Mesothelial cell of epicardium (in vitro differentiated cells): Measurements from ENCODE around the gene EXD3. TPM values are rescaled to one million over a fixed set of nuclear protein-coding genes. Genes with fewer than 3 reads are reported as not detected.

Experiments
- DNase-seq, 2 experiments: peaks; one replicate each; pipeline ENCODE4 v3.0.0; 2021; ENCODE audit warnings: low spot score in 2 of 2; ENCODE audit not compliant: unreplicated experiment in 2 of 2
- H3K27ac Mint-ChIP-seq: 2 replicates; pipeline ENCODE4 v1.8.0; 2021; ENCODE audit warnings: mixed read lengths
- H3K27me3 Mint-ChIP-seq: 2 replicates; pipeline ENCODE4 v1.8.0; 2021; ENCODE audit warnings: low read depth, mixed read lengths
- H3K36me3 Mint-ChIP-seq: 2 replicates; pipeline ENCODE4 v1.8.0; 2021; ENCODE audit warnings: mixed read lengths
- H3K4me1 Mint-ChIP-seq: 2 replicates; pipeline ENCODE4 v1.8.0; 2021; ENCODE audit warnings: mixed read lengths
- H3K4me3 Mint-ChIP-seq: 2 replicates; pipeline ENCODE4 v1.8.0; 2021; ENCODE audit warnings: mild to moderate bottlenecking, moderate library complexity, mixed read lengths
- H3K9me3 Mint-ChIP-seq: 2 replicates; pipeline ENCODE4 v1.8.0; 2021; ENCODE audit warnings: mixed read lengths
- CTCF ChIP-seq: fragments of 200-600 bp; sonication (generic); IDR thresholded peaks from one replicate; pipeline ENCODE4 v1.5.0; 2021; ENCODE audit warnings: antibody characterized with exemption; ENCODE audit not compliant: unreplicated experiment
- total RNA-seq: library from RNA; stranded (reverse); gene quantifications from 3 replicates; pipeline ENCODE4 v1.2.1, GENCODE V29; 2021

The EXD3 gene
- total RNA-seq, 1 donor from 2014 or later, result 38.2 TPM

GRCh38 chr9:137368431-137369035 is 54.4 kb downstream of the EXD3 start:
- H3K9me3 Mint-ChIP-seq, result peaks cover 5% of the 10 kb centered on the region
- peaks cover 11% of the 10 kb centered on the region for H3K36me3 Mint-ChIP-seq

GRCh38 chr9:137367506-137368430 is 55.2 kb downstream of the EXD3 start:
- Mint-ChIP-seq H3K4me3 (no peak overlapping the region), H3K9me3 (peaks cover 5% of the 10 kb centered on the region), H3K4me1 (peaks cover 4% of the 10 kb centered on the region), H3K27ac (no peak overlapping the region), H3K36me3 (peaks cover 13% of the 10 kb centered on the region), H3K27me3 (no peaks in the 10 kb centered on the region)
- no peak for DNase-seq
- TF ChIP-seq CTCF, result no peak

More at GRCh38 chr9:137368431-137369035, 54.4 kb downstream of the EXD3 start:
- Mint-ChIP-seq H3K4me1 (peaks cover 4% of the 10 kb centered on the region), H3K27me3 (no peaks in the 10 kb centered on the region), H3K4me3 (no peak overlapping the region), H3K27ac (no peak overlapping the region)
- TF ChIP-seq CTCF, result no peak
- DNase-seq, result no peak

GRCh38 chr9:137366891-137367381 is 56.0 kb downstream of the EXD3 start:
- no peak overlapping the region for H3K4me3 Mint-ChIP-seq
- no peaks in the 10 kb centered on the region for H3K27me3 Mint-ChIP-seq
- H3K4me1 Mint-ChIP-seq, result peaks cover 4% of the 10 kb centered on the region
- no peak for DNase-seq
- TF ChIP-seq CTCF, result no peak
- H3K27ac Mint-ChIP-seq, result no peak overlapping the region
- peaks cover 13% of the 10 kb centered on the region for H3K9me3 Mint-ChIP-seq
- peaks cover 16% of the 10 kb centered on the region for H3K36me3 Mint-ChIP-seq

GRCh38 chr9:137366445-137366810 is 56.5 kb downstream of the EXD3 start:
- no peak overlapping the region for H3K4me3 Mint-ChIP-seq
- H3K27ac Mint-ChIP-seq, result no peak overlapping the region

More at GRCh38 chr9:137366445-137366810, 56.5 kb downstream of the EXD3 start:
- DNase-seq, result peak in 1 of 2 experiments; percentile 34
- peaks cover 17% of the 10 kb centered on the region for H3K9me3 Mint-ChIP-seq
- no peaks in the 10 kb centered on the region for H3K27me3 Mint-ChIP-seq
- H3K4me1 Mint-ChIP-seq, result peaks cover 4% of the 10 kb centered on the region
- no peak for TF ChIP-seq CTCF
- H3K36me3 Mint-ChIP-seq, result peaks cover 20% of the 10 kb centered on the region
